Measurements from ENCODE around the gene CEP85L.

- TF ChIP-seq CTCF (conservative IDR thresholded peaks at IDR 0.05; ENCODE audit: low read length): no peak
- no peak for TF ChIP-seq EZH2phosphoT487 (IDR thresholded peaks at IDR 0.05; ENCODE audit: borderline replicate concordance, low read depth, low read length)
Measured at GRCh38 chr6:118581489-118581959, 69.9 kb downstream of the CEP85L start.

Measured in OCI-LY7 (cell line).